K562 (cell line): Measurements from ENCODE around the gene ABCC6. TPM values are rescaled to one million over a fixed set of nuclear protein-coding genes. Genes with fewer than 3 reads are reported as not detected.

Experiments
- ATAC-seq: fragments of 200-7000 bp; cut with Tn5 transposase; 3 replicates; pipeline ENCODE4 v1.9.1; 2020; ENCODE audit warnings: moderate library complexity
- BruUV-seq: library from RNA; stranded (reverse); fragments of 400-500 nt; replicated peaks from 2 replicates; lab custom pipeline; 2021; lab: Mats Ljungman, UMichigan
- CTCF ChIA-PET: fragments of 300-600 bp; formaldehyde crosslinking; extraction: SDS; loops from one replicate; lab custom pipeline; 2021; ENCODE audit warnings: low intra/inter-chr PET ratio; lab: Yijun Ruan, JAX
- POLR2A ChIA-PET: fragments of 300-600, 350-650 bp; sonication (Branson Sonifier 250); formaldehyde crosslinking; extraction: SDS; loops from one replicate; lab custom pipeline; 2021; ENCODE audit warnings: antibody characterized with exemption, inconsistent platforms; lab: Yijun Ruan, JAX
- DNase-seq, 4 experiments: peaks; one replicate each; pipeline versions ENCODE4 v3.0.0 to v3.0.0-alpha.2; 2011 to 2018; ENCODE audit warnings: low spot score in 3 of 4, mixed read lengths in 3 of 4; ENCODE audit errors: extremely low read depth in 1 of 4
- FAIRE-seq: peaks from 2 replicates; lab custom pipeline; 2011; peaks lifted over from hg19 to GRCh38; lab: Jason Lieb, UNC
- H2AFZ ChIP-seq: 2 replicates; pipeline ENCODE4 v1.6.0; 2011; ENCODE audit warnings: low read depth, low read length, control low read depth, inconsistent platforms
- H3K27ac ChIP-seq: fragments of 200-600 bp; 3 replicates; pipeline ENCODE4 v1.8.0; 2011; ENCODE audit warnings: low read depth, mild to moderate bottlenecking, control low read depth, inconsistent platforms, low read length, moderate library complexity, mixed read lengths; ENCODE audit errors: extremely low read depth
- H3K27me3 ChIP-seq, 2 experiments: fragments of 300-600 bp in 1 of 2; 2 replicates in 1 of 2; 3 replicates in 1 of 2; pipeline versions ENCODE4 v1.6.0 to v1.8.0; 2011; ENCODE audit warnings: inconsistent platforms in 2 of 2, low read length in 2 of 2, mild to moderate bottlenecking in 1 of 2, mixed read lengths in 1 of 2, moderate library complexity in 1 of 2; ENCODE audit not compliant: control insufficient read depth in 2 of 2, insufficient read depth in 2 of 2
- H3K36me3 ChIP-seq: fragments of 300-600 bp; 3 replicates; pipeline ENCODE4 v1.8.0; 2011; ENCODE audit warnings: mild to moderate bottlenecking, low read length, inconsistent platforms; ENCODE audit not compliant: control insufficient read depth, insufficient read depth
- H3K4me1 ChIP-seq, 2 experiments: fragments of 200-600 bp in 1 of 2; replicated peaks in 1 of 2; 2 replicates in 1 of 2; 3 replicates in 1 of 2; pipeline versions ENCODE4 v1.5.1 to v1.8.0; 2011; ENCODE audit warnings: inconsistent platforms in 2 of 2, low read length in 2 of 2, mild to moderate bottlenecking in 1 of 2, mixed read lengths in 1 of 2, moderate library complexity in 1 of 2; ENCODE audit not compliant: control insufficient read depth in 2 of 2, insufficient read depth in 2 of 2
- H3K4me2 ChIP-seq: 2 replicates; pipeline ENCODE4 v1.6.1; 2011; ENCODE audit warnings: low read length, control low read depth, inconsistent platforms, mixed read lengths; ENCODE audit not compliant: insufficient read depth
- H3K4me3 ChIP-seq: fragments of 200-600 bp; sonication (generic), shearing (Covaris generic); 2 replicates; pipeline ENCODE4 v1.5.1; 2016; ENCODE audit warnings: control low read depth, inconsistent platforms
- H3K79me2 ChIP-seq: fragments of 200-600 bp; 3 replicates; pipeline ENCODE4 v1.8.0; 2011; ENCODE audit warnings: low read length, inconsistent platforms; ENCODE audit not compliant: control insufficient read depth, insufficient read depth
- H3K9ac ChIP-seq, 2 experiments: 2 replicates each; pipeline versions ENCODE4 v1.6.0 to v1.6.1; 2011; ENCODE audit warnings: low read depth in 2 of 2, low read length in 2 of 2, control low read depth in 1 of 2, inconsistent platforms in 1 of 2, mild to moderate bottlenecking in 1 of 2, mixed read lengths in 1 of 2; ENCODE audit not compliant: insufficient read depth in 1 of 2
- H3K9me1 ChIP-seq: one replicate; pipeline ENCODE4 v1.6.0; 2011; ENCODE audit warnings: inconsistent platforms, mild to moderate bottlenecking, low read length, moderate library complexity; ENCODE audit not compliant: control insufficient read depth, insufficient read depth
- H3K9me3 ChIP-seq: replicated peaks from 2 replicates; pipeline ENCODE4 v1.5.1; 2011; ENCODE audit warnings: low read depth, low read length, inconsistent platforms; ENCODE audit not compliant: control insufficient read depth, insufficient read depth
- H4K20me1 ChIP-seq: replicated peaks from 2 replicates; pipeline ENCODE4 v1.6.1; 2011; ENCODE audit warnings: low read length, inconsistent platforms, mixed read lengths; ENCODE audit not compliant: control insufficient read depth, insufficient read depth
- ASH1L ChIP-seq: fragments of 450-650 bp; IDR thresholded peaks from 2 replicates; pipeline ENCODE4 v1.6.1; 2018; ENCODE audit warnings: borderline replicate concordance, mild to moderate bottlenecking, low read depth; ENCODE audit not compliant: partially characterized antibody
- BHLHE40 ChIP-seq: IDR thresholded peaks from 2 replicates; pipeline ENCODE4 v1.6.1; 2011; ENCODE audit warnings: low read length, improper control_type of control experiment
- CEBPZ ChIP-seq: fragments of 150-350 bp; IDR thresholded peaks from 2 replicates; pipeline ENCODE4 v1.6.1; 2014; ENCODE audit warnings: low read depth, mild to moderate bottlenecking, low read length, borderline replicate concordance
- FOXP1 ChIP-seq: sonication (generic); formaldehyde crosslinking; IDR thresholded peaks from 2 replicates; pipeline ENCODE4 v1.8.0; 2022; ENCODE audit warnings: mild to moderate bottlenecking, missing genetic modification reagents
- GABPB1 ChIP-seq: sonication (generic); formaldehyde crosslinking; IDR thresholded peaks from 2 replicates; pipeline ENCODE4 v1.8.0; 2022; ENCODE audit warnings: mild to moderate bottlenecking, missing genetic modification reagents
- HCFC1 ChIP-seq: IDR thresholded peaks from 2 replicates; pipeline ENCODE4 v1.6.1; 2012; ENCODE audit warnings: low read depth, low read length, improper control_type of control experiment
- HOXB6 ChIP-seq: fragments of 250-450 bp; sonication (Bioruptor Pico); IDR thresholded peaks from 2 replicates; pipeline ENCODE4 v1.5.1; 2022; ENCODE audit warnings: mild to moderate bottlenecking, borderline replicate concordance
- MAZ ChIP-seq, 2 experiments: fragments of 450-650 bp in 1 of 2; sonication (generic) in 1 of 2; formaldehyde crosslinking; IDR thresholded peaks in 1 of 2; conservative IDR thresholded peaks in 1 of 2; 2 replicates each; pipeline versions ENCODE4 v1.4.0 to v1.5.0; 2020; ENCODE audit warnings: mild to moderate bottlenecking in 1 of 2, missing genetic modification reagents in 1 of 2
- NFE2L1 ChIP-seq: fragments of 450-650 bp; IDR thresholded peaks from 2 replicates; pipeline ENCODE4 v1.6.1; 2016; ENCODE audit warnings: missing genetic modification characterization, low read depth, mild to moderate bottlenecking, missing compliant biosample characterization, moderate library complexity, borderline replicate concordance
- NR2C1 ChIP-seq, 2 experiments: fragments of 450-650 bp; IDR thresholded peaks; 2 replicates each; pipeline ENCODE4 v1.6.1; 2017; ENCODE audit warnings: mild to moderate bottlenecking in 2 of 2, antibody characterized with exemption in 1 of 2, inconsistent platforms in 1 of 2, missing compliant biosample characterization in 1 of 2, missing genetic modification characterization in 1 of 2
- TEAD2 ChIP-seq: fragments of 450-650 bp; IDR thresholded peaks from 2 replicates; pipeline ENCODE4 v1.6.1; 2016; ENCODE audit warnings: missing genetic modification characterization, control low read depth, missing compliant biosample characterization
- U2AF2 ChIP-seq: fragments of 200-400 bp; formaldehyde crosslinking; optimal IDR thresholded peaks from 2 replicates; pipeline ENCODE3; 2017; ENCODE audit warnings: low read depth, mild to moderate bottlenecking, low read length
- ZNF134 ChIP-seq: fragments of 250-450 bp; sonication (Bioruptor Pico); conservative IDR thresholded peaks from 2 replicates; pipeline ENCODE4 v1.4.0; 2020
- ZNF184 ChIP-seq: sonication (generic); formaldehyde crosslinking; IDR thresholded peaks from 2 replicates; pipeline ENCODE4 v1.5.0; 2020; ENCODE audit warnings: missing genetic modification reagents
- ZNF75A ChIP-seq: fragments of 450-650 bp; formaldehyde crosslinking; IDR thresholded peaks from 2 replicates; pipeline ENCODE4 v1.4.0; 2020; ENCODE audit warnings: mild to moderate bottlenecking
- ZNF778 ChIP-seq: fragments of 450-650 bp; formaldehyde crosslinking; IDR thresholded peaks from 2 replicates; pipeline ENCODE4 v1.4.0; 2020; ENCODE audit warnings: mild to moderate bottlenecking, moderate library complexity
- ZZZ3 ChIP-seq: fragments of 450-650 bp; IDR thresholded peaks from 2 replicates; pipeline ENCODE4 v1.6.1; 2016; ENCODE audit warnings: antibody characterized with exemption, mild to moderate bottlenecking, moderate library complexity
- WGBS: fragments of 100-300 bp; shearing (Covaris generic); methylation state at CpG from one replicate; pipeline ENCODE4 v1.1.6; 2016; ENCODE audit warnings: low coverage, mixed read lengths; ENCODE audit not compliant: insufficient coverage; ENCODE audit errors: missing lambda C conversion rate; 5-methylcytosine and 5-hydroxymethylcytosine counted together
- in situ Hi-C: fragments of 300-500 bp; cut with MboI; formaldehyde crosslinking; loops from 4 replicates; pipeline ENCODE4 v1.15.0; 2018; ENCODE audit warnings: inconsistent platforms, mixed read lengths
- intact Hi-C: fragments of 100-400 bp; cut with micrococcal nuclease; formaldehyde crosslinking; loops from 2 replicates; pipeline ENCODE4 v1.14.2; 2022
- polyA plus RNA-seq, 8 experiments: library from polyadenylated mRNA; depleted of rRNA in 4 of 8; stranded (reverse) in 5 of 8; unstranded in 3 of 8; fragments of >200 nt; fragmentation: Nextera tagmentation in 2 of 8; fragmentation: Illumina TruSeq in 1 of 8; extraction: Ambion mirVana in 2 of 8; extraction: Trizol in 1 of 8; gene quantifications; 2 replicates each; pipeline versions ENCODE4 v1.2.1 to v1.2.3, GENCODE V29; 2011 to 2014; ENCODE audit warnings: inconsistent platforms in 1 of 8, missing spikeins in 1 of 8
- total RNA-seq, 7 experiments: library from RNA; depleted of rRNA in 6 of 7; stranded (reverse); fragments of >200 nt in 6 of 7; fragmentation: Illumina TruSeq in 2 of 7; extraction: Trizol in 2 of 7; gene quantifications; 2 replicates each; pipeline versions ENCODE4 v1.2.1 to v1.2.3, GENCODE V29; 2011 to 2021; ENCODE audit warnings: low replicate concordance in 1 of 7

ABCC6 gene
- total and polyA plus RNA-seq, 9 of the 15 experiments (the other 6 are each of a cell fraction or from before 2014, with no cell fraction given), result 0.03 to 0.46 (median 0.07) TPM; not detected in 4

- TF ChIP-seq CEBPZ, result no peak
- no peak for TF ChIP-seq FOXP1 (CRISPR knock-in tag)
- TF ChIP-seq ZNF184 (CRISPR knock-in tag), result no peak
- TF ChIP-seq ZNF778 (CRISPR knock-in tag), result no peak
- no peak for TF ChIP-seq HOXB6 (CRISPR knock-in tag)
Observed at GRCh38 chr16:16188827-16189226, 34.5 kb downstream of the ABCC6 start (continued).

GRCh38 chr16:16186820-16187219, 36.5 kb downstream of the ABCC6 start:
- Histone ChIP-seq H3K36me3 (no peaks in the 10 kb centered on the region), H3K27ac (no peak overlapping the region), H3K4me1 (peaks cover 12 to 25% of the 10 kb centered on the region in 2 experiments; a peak in 4 of 5 replicates), H3K9me1 (no peaks in the 10 kb centered on the region), H4K20me1 (0 out of 2 replicates have a peak, but pooled peaks cover 4% of the 10 kb centered on the region), H3K9ac (no peak overlapping the region), H3K79me2 (no peaks in the 10 kb centered on the region), H3K9me3 (no peaks in the 10 kb centered on the region), H3K4me3 (no peak overlapping the region), H2AFZ (no peak overlapping the region), H3K27me3 (peaks cover 0 to 25% of the 10 kb centered on the region in 2 experiments; a peak in 3 of 5 replicates), H3K4me2 (no peak overlapping the region)
- DNase-seq (no peak), FAIRE-seq (no peak), ATAC-seq (no peak)
- ChIA-PET POLR2A (no interaction called here), CTCF (no interaction called here)
- 25% methylated on average over 11 of the region's 11 CpGs for WGBS
- in situ Hi-C loops (no loop called here), intact Hi-C loops (no loop called here)
- no TSS peak for BruUV-seq
- no peak for TF ChIP-seq NR2C1 (IDR thresholded peaks at IDR 0.05)
- TF ChIP-seq NR2C1 (tag; IDR thresholded peaks at IDR 0.05), result no peak
- TF ChIP-seq MAZ (CRISPR knock-in tag; conservative IDR thresholded peaks at IDR 0.05 in 1 of 2, IDR thresholded peaks at IDR 0.05 in 1 of 2), result no peak
- TF ChIP-seq TEAD2 (tag), result no peak
- TF ChIP-seq NFE2L1 (tag), result no peak
- no peak for TF ChIP-seq GABPB1 (CRISPR knock-in tag)
- no peak for TF ChIP-seq ASH1L
- no peak for TF ChIP-seq HCFC1
- TF ChIP-seq BHLHE40, result no peak
- TF ChIP-seq ZNF134 (CRISPR knock-in tag), result no peak
- no peak for TF ChIP-seq ZNF75A
- no peak for TF ChIP-seq ZZZ3
- TF ChIP-seq U2AF2, result no peak
